T-helper 22 cell (primary cell): ENCODE results near the gene TACR2.

ENCODE experiments used
- DNase-seq: peaks from one replicate; pipeline ENCODE4 v3.0.0-alpha.2; 2020; ENCODE audit warnings: low read depth

TACR2 gene

GRCh38 chr10:69372126-69372980 is 44.4 kb downstream of the TACR2 start:
- DNase-seq, result no peak

DNA sequence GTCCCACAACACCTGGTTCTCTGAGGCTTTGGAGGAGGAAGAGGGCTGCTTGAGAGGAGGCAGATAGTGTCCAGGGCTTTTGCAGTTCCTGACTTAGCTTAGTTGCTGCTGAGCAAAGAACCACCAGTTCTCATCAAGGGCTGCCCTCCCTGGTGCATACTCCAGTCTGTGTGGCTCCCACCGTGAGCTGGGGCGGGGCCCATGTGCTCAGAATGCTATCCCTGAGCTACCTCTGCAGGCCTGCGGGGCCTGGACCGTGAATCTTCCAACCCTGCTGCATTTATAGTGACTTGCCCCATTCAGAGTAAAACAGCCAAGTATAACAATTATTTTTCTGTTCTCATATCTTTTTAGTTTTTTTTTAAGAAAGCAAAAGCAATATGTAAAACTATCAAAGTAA is 49.2 kb downstream of the TACR2 start:
- no peak for DNase-seq

DNA sequence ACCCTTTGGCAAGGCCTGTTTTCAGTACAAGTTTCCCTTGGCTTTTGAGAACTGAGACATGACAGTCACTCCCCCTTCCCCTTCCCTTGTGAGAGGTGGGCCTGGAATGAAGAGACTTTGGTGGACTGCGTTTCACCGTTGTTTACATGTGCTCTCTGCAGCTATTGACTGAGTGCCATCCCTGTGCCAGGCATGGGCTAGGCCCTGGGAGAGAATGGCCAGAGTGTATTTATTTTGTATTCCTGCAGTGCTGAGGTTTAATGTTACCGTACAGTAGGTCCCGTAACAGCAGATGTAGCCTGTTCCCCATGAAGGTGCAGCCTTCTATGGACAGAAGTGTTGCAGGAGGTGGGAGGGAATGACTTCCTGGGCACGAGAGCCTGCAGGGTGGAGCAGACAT is 50.0 kb downstream of the TACR2 start:
- DNase-seq, result no peak

- no peak for DNase-seq
Observed at GRCh38 chr10:69364232-69364940, 52.3 kb downstream of the TACR2 start.

- no peak for DNase-seq
Observed at GRCh38 chr10:69363666-69364065, 53.1 kb downstream of the TACR2 start.

GRCh38 chr10:69362471-69362954 is 54.2 kb downstream of the TACR2 start:
- no peak for DNase-seq

DNA sequence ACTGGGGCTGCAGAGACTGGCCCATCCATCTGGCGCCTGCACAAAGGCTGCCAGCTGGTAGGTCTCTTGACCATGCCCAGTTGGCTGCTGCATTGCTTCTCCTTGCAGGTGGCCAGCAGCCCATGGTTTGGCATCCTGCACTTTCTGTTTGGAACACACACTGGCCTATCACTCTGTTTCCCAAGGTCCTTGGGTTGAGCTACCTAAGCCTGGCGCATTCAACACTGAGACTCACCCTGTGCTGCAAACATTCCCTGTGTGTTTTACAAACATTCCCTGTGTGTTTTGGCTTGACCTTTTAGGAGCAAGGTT is 55.5 kb downstream of the TACR2 start:
- no peak for DNase-seq

- no peak for DNase-seq
Observed at GRCh38 chr10:69360485-69361302, 56.0 kb downstream of the TACR2 start.

DNA sequence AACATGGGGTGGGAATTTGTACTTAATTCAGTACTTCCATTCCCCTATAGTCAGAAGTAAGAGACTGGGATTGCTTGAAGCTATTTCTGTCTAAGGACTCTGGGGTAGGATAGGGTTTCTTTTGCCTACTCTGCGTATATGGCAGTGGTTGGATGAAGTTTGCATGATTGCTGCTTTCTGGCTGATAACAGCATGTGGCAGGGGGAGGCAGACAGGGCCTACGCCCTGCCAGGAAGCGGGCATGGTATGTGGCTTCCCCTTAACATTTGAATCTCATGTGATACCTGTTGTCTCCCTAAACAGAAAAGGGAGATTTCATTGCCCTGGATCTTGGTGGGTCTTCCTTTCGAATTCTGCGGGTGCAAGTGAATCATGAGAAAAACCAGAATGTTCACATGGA is 57.1 kb downstream of the TACR2 start:
- peak; percentile 35 for DNase-seq

DNA sequence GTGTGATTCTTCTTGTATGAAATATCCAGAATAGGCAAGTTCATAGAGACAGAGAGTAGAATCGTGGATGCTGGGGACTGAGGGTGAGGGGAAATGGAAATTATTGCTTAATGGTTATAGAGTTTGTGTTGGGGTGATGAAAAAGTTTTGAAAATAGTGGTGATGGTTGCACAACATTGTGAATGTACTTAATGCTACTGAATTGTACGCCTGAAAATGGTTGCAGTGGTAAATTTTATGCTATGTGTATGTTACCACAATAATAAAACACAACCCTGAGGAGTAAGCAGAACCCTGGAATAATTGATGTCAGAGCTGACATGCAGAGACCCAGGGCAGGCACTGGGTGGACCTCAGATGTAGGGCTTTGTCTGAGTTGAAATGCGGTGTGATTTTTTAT is 57.6 kb downstream of the TACR2 start:
- no peak for DNase-seq

GRCh38 chr10:69358148-69358795 is 58.4 kb downstream of the TACR2 start:
- no peak for DNase-seq

DNA sequence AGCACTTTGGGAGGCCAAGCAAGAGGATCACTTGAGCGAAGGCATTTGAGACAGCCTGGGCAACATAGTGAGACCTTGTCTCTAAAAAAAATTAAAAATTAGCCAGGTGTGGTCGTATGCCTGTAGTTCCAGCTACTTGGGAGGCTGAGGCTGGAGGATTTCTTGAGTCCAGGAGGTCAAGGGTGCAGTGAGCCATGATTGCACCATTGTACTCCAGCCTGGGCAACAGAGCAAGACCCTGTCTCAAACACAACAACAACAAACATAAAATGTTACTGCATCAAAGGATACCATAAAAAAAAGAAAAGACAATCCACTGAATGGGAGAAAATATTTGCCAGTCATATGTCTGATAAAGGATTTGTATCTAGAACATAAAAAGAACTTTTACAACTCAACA is 60.5 kb downstream of the TACR2 start:
- DNase-seq, result no peak

GRCh38 chr10:69353977-69354635 is 62.6 kb downstream of the TACR2 start:
- DNase-seq, result no peak
